ENCODE measurements around the gene OOSP1. TPM values are rescaled to one million over a fixed set of nuclear protein-coding genes. Genes with fewer than 3 reads are reported as not detected.
"Not testable (repeated sequence)": the region's sequence is repeated elsewhere in the genome, so short reads cannot be mapped to it uniquely, and the experiment has no call there.

Gene OOSP1
- total RNA-seq, 1 experiment from 2014 or later: not detected

GRCh38 chr11:59957094-59957493 is 18.9 kb downstream of the OOSP1 start:
- DNase-seq (ENCODE audit: extremely low read depth, low read depth): no peak

- no peak for DNase-seq (ENCODE audit: extremely low read depth, low read depth)
Observed at GRCh38 chr11:59960502-59961381, 22.5 kb downstream of the OOSP1 start.

GRCh38 chr11:59962107-59962482 is 23.9 kb downstream of the OOSP1 start:
- no peak for DNase-seq (ENCODE audit: extremely low read depth, low read depth)

GRCh38 chr11:59963733-59964132 is 25.5 kb downstream of the OOSP1 start, which contains the start of gene OOSP4A:
Gene OOSP4A (plus strand): TSS chr11:59964033. CDS start chr11:59964033, 0 bp downstream.
- DNase-seq (ENCODE audit: extremely low read depth, low read depth): no peak

- no peak for DNase-seq (ENCODE audit: extremely low read depth, low read depth)
Observed at GRCh38 chr11:59965424-59965823, 27.2 kb downstream of the OOSP1 start.

GRCh38 chr11:59966201-59966600 is 28.0 kb downstream of the OOSP1 start:
- DNase-seq (ENCODE audit: extremely low read depth, low read depth): no peak

GRCh38 chr11:59967677-59968394 is 29.6 kb downstream of the OOSP1 start:
- no peak for DNase-seq (ENCODE audit: extremely low read depth, low read depth)

GRCh38 chr11:59968395-59968783 is 30.2 kb downstream of the OOSP1 start:
- no peak for DNase-seq (ENCODE audit: extremely low read depth, low read depth)

GRCh38 chr11:59973097-59973496 is 34.9 kb downstream of the OOSP1 start:
- no peak for DNase-seq (ENCODE audit: extremely low read depth, low read depth)

- DNase-seq (ENCODE audit: extremely low read depth, low read depth): no peak
Observed at GRCh38 chr11:59981106-59981770, 43.0 kb downstream of the OOSP1 start.

- not testable (repeated sequence) for DNase-seq (ENCODE audit: extremely low read depth, low read depth)
Observed at GRCh38 chr11:59982037-59982436, 43.8 kb downstream of the OOSP1 start.

- no peak for DNase-seq (ENCODE audit: extremely low read depth, low read depth)
Observed at GRCh38 chr11:59983212-59983611, 45.0 kb downstream of the OOSP1 start.

- DNase-seq (ENCODE audit: extremely low read depth, low read depth): no peak
Observed at GRCh38 chr11:59984368-59984767, 46.1 kb downstream of the OOSP1 start.

- DNase-seq (ENCODE audit: extremely low read depth, low read depth): no peak
Observed at GRCh38 chr11:59990421-59990820, 52.2 kb downstream of the OOSP1 start.

GRCh38 chr11:59992425-59992824 is 54.2 kb downstream of the OOSP1 start:
- DNase-seq (ENCODE audit: extremely low read depth, low read depth): no peak

- no peak for DNase-seq (ENCODE audit: extremely low read depth, low read depth)
Observed at GRCh38 chr11:59997800-59998199, 59.6 kb downstream of the OOSP1 start.

- DNase-seq (ENCODE audit: extremely low read depth, low read depth): no peak
Observed at GRCh38 chr11:59999691-60000090, 61.5 kb downstream of the OOSP1 start.

GRCh38 chr11:60003729-60004128 is 65.5 kb downstream of the OOSP1 start:
- DNase-seq (ENCODE audit: extremely low read depth, low read depth): no peak

GRCh38 chr11:60005360-60005759 is 67.1 kb downstream of the OOSP1 start:
- DNase-seq (ENCODE audit: extremely low read depth, low read depth): no peak
